ENCODE results near the gene OR5AL1. TPM values are rescaled to one million over a fixed set of nuclear protein-coding genes. Genes with fewer than 3 reads are reported as not detected.

Gene OR5AL1
- polyA plus RNA-seq, 2 of the 4 experiments (the other 2 are of a cell fraction): not detected

- TF ChIP-seq USF2 (IDR thresholded peaks at IDR 0.05) (no peak), HMGXB4 (CRISPR knock-in tag; IDR thresholded peaks at IDR 0.05; ENCODE audit: borderline replicate concordance) (no peak)
These were observed 44.6 kb downstream of the OR5AL1 start (continued) for GRCh38 chr11:56457076-56457475.

Other genes with a start within 250 kb of the OR5AL1 start
- not detected in 2 replicates for gene OR5J2, start 236.1 kb upstream of the OR5AL1 start, polyA plus RNA-seq (2011; rRNA removed)
- not detected in 3 replicates for gene OR5J2, start 236.1 kb upstream of the OR5AL1 start, polyA plus RNA-seq (2017; fragmentation: RNase III; extraction: RNeasy Plus Mini Kit Qiagen cat#74134 plus additional on column Dnase treatment)
- gene OR5T2, start 178.4 kb upstream of the OR5AL1 start, polyA plus RNA-seq (2011; rRNA removed): not detected in 2 replicates
- gene OR5T2, start 178.4 kb upstream of the OR5AL1 start, polyA plus RNA-seq (2017; fragmentation: RNase III; extraction: RNeasy Plus Mini Kit Qiagen cat#74134 plus additional on column Dnase treatment): not detected in 3 replicates
- gene OR5T3, start 160.4 kb upstream of the OR5AL1 start, polyA plus RNA-seq (2011; rRNA removed): not detected in 2 replicates
- gene OR5T3, start 160.4 kb upstream of the OR5AL1 start, polyA plus RNA-seq (2017; fragmentation: RNase III; extraction: RNeasy Plus Mini Kit Qiagen cat#74134 plus additional on column Dnase treatment): not detected in 3 replicates
- gene OR5T1, start 138.5 kb upstream of the OR5AL1 start, polyA plus RNA-seq (2011; rRNA removed): not detected in 2 replicates
- gene OR5T1, start 138.5 kb upstream of the OR5AL1 start, polyA plus RNA-seq (2017; fragmentation: RNase III; extraction: RNeasy Plus Mini Kit Qiagen cat#74134 plus additional on column Dnase treatment): not detected in 3 replicates
- not detected in 2 replicates for gene OR8H1, start 120.4 kb upstream of the OR5AL1 start, polyA plus RNA-seq (2011; rRNA removed)
- gene OR8H1, start 120.4 kb upstream of the OR5AL1 start, polyA plus RNA-seq (2017; fragmentation: RNase III; extraction: RNeasy Plus Mini Kit Qiagen cat#74134 plus additional on column Dnase treatment): not detected in 3 replicates
- not detected in 2 replicates for gene OR8K3, start 97.6 kb upstream of the OR5AL1 start, polyA plus RNA-seq (2011; rRNA removed)
- gene OR8K3, start 97.6 kb upstream of the OR5AL1 start, polyA plus RNA-seq (2017; fragmentation: RNase III; extraction: RNeasy Plus Mini Kit Qiagen cat#74134 plus additional on column Dnase treatment): not detected in 3 replicates
- gene OR8K1, start 66.7 kb upstream of the OR5AL1 start, polyA plus RNA-seq (2011; rRNA removed): not detected in 2 replicates
- not detected in 3 replicates for gene OR8K1, start 66.7 kb upstream of the OR5AL1 start, polyA plus RNA-seq (2017; fragmentation: RNase III; extraction: RNeasy Plus Mini Kit Qiagen cat#74134 plus additional on column Dnase treatment)
- not detected in 2 replicates for gene OR8J1, start 58.4 kb upstream of the OR5AL1 start, polyA plus RNA-seq (2011; rRNA removed)
- not detected in 3 replicates for gene OR8J1, start 58.4 kb upstream of the OR5AL1 start, polyA plus RNA-seq (2017; fragmentation: RNase III; extraction: RNeasy Plus Mini Kit Qiagen cat#74134 plus additional on column Dnase treatment)
- gene OR8U1, start 37.1 kb upstream of the OR5AL1 start, polyA plus RNA-seq (2011; rRNA removed): not detected in 2 replicates
- gene OR8U1, start 37.1 kb upstream of the OR5AL1 start, polyA plus RNA-seq (2017; fragmentation: RNase III; extraction: RNeasy Plus Mini Kit Qiagen cat#74134 plus additional on column Dnase treatment): not detected in 3 replicates
- gene OR5M3, start 60.7 kb downstream of the OR5AL1 start, polyA plus RNA-seq (2011; rRNA removed): not detected in 2 replicates
- not detected in 3 replicates for gene OR5M3, start 60.7 kb downstream of the OR5AL1 start, polyA plus RNA-seq (2017; fragmentation: RNase III; extraction: RNeasy Plus Mini Kit Qiagen cat#74134 plus additional on column Dnase treatment)
- not detected in 2 replicates for gene OR5M8, start 78.7 kb downstream of the OR5AL1 start, polyA plus RNA-seq (2011; rRNA removed)
- not detected in 3 replicates for gene OR5M8, start 78.7 kb downstream of the OR5AL1 start, polyA plus RNA-seq (2017; fragmentation: RNase III; extraction: RNeasy Plus Mini Kit Qiagen cat#74134 plus additional on column Dnase treatment)
- gene OR5M11, start 130.6 kb downstream of the OR5AL1 start, polyA plus RNA-seq (2011; rRNA removed): not detected in 2 replicates
- gene OR5M11, start 130.6 kb downstream of the OR5AL1 start, polyA plus RNA-seq (2017; fragmentation: RNase III; extraction: RNeasy Plus Mini Kit Qiagen cat#74134 plus additional on column Dnase treatment): not detected in 3 replicates
- not detected in 2 replicates for gene OR5M10, start 165.0 kb downstream of the OR5AL1 start, polyA plus RNA-seq (2011; rRNA removed)
- not detected in 3 replicates for gene OR5M10, start 165.0 kb downstream of the OR5AL1 start, polyA plus RNA-seq (2017; fragmentation: RNase III; extraction: RNeasy Plus Mini Kit Qiagen cat#74134 plus additional on column Dnase treatment)
- not detected in 2 replicates for gene OR5M1, start 202.2 kb downstream of the OR5AL1 start, polyA plus RNA-seq (2011; rRNA removed)
- gene OR5M1, start 202.2 kb downstream of the OR5AL1 start, polyA plus RNA-seq (2017; fragmentation: RNase III; extraction: RNeasy Plus Mini Kit Qiagen cat#74134 plus additional on column Dnase treatment): not detected in 3 replicates
- not detected in 2 replicates for gene OR5AP2, start 229.7 kb downstream of the OR5AL1 start, polyA plus RNA-seq (2011; rRNA removed)
- gene OR5AP2, start 229.7 kb downstream of the OR5AL1 start, polyA plus RNA-seq (2017; fragmentation: RNase III; extraction: RNeasy Plus Mini Kit Qiagen cat#74134 plus additional on column Dnase treatment): not detected in 3 replicates

Measured in A549 (cell line).